ENCODE measurements around the gene GALNT14.

- no peak for TF ChIP-seq PCBP1 (IDR thresholded peaks at IDR 0.05; ENCODE audit: low read depth, low read length, poor library complexity, severe bottlenecking)
- no peak for TF ChIP-seq SETDB1 (IDR thresholded peaks at IDR 0.05; ENCODE audit: low read length)
- TF ChIP-seq TSHZ1 (CRISPR knock-in tag; IDR thresholded peaks at IDR 0.05): no peak
- no peak for TF ChIP-seq CHD1 (IDR thresholded peaks at IDR 0.05; ENCODE audit: low read length)
- no peak for TF ChIP-seq ESRRA (IDR thresholded peaks at IDR 0.05; ENCODE audit: borderline replicate concordance, low read depth)
Measured at GRCh38 chr2:30947686-30948085, 190.6 kb downstream of the GALNT14 start.
